Muscle of arm (tissue), 12 donors: ENCODE data around the gene DLX5. TPM values are rescaled to one million over a fixed set of nuclear protein-coding genes. Genes with fewer than 3 reads are reported as not detected.

Source experiments
- DNase-seq: peaks from one replicate; pipeline ENCODE4 v3.0.0-alpha.2; 2013
- polyA plus RNA-seq, 12 donors: library from polyadenylated mRNA; unstranded; fragments of 120-200 nt; gene quantifications; one replicate each; pipeline ENCODE4 v1.2.1, GENCODE V29; 2013; ENCODE audit not compliant: insufficient read length in 12 of 12

DLX5 gene
- polyA plus RNA-seq, 12 donors, result 0.18 to 17.3 (median 0.33) TPM; not detected in 4

- no peak for DNase-seq
Observed at GRCh38 chr7:96992192-96993005, 32.2 kb downstream of the DLX5 start.

DNA sequence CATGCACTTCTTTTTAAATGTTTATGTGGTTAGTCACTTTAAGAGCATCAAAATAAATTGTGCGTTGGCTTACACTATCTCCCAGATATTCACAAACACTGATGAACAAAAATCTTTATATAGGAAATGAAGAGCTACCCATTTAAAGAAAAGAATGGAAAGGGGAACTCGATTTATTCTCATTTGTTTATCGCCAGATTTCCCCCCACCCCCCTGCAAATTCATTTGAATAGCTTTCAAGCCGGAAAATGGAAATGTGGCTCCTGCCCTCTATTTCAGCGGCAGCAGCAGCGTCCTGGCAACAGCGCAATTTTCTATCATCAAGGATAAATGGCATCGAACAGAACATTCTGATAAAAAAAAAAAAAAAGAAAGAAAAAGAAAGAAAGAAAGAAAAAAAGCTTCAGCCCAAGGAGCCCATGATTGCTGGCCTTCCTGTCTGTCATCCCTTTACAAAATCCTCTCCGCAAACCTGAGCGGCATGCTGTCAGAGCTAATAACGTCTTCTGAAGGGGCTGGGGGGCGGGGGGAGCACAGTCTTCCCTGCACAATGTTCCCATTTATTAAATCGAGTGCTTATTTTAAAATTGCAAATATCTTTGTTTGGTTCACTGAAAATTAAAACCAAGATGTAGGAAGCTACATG lies 33.0 kb downstream of the DLX5 start:
- no peak for DNase-seq

GRCh38 chr7:96989859-96990317 lies 34.7 kb downstream of the DLX5 start:
- no peak for DNase-seq

GRCh38 chr7:96989241-96989858 lies 35.3 kb downstream of the DLX5 start:
- DNase-seq, result no peak

GRCh38 chr7:96987719-96988118 lies 36.9 kb downstream of the DLX5 start:
- no peak for DNase-seq

GRCh38 chr7:96986901-96987300 lies 37.7 kb downstream of the DLX5 start:
- DNase-seq, result no peak

GRCh38 chr7:96985992-96986391 lies 38.6 kb downstream of the DLX5 start:
- no peak for DNase-seq

GRCh38 chr7:96982586-96982985 lies 42.0 kb downstream of the DLX5 start:
- DNase-seq, result no peak

DNA sequence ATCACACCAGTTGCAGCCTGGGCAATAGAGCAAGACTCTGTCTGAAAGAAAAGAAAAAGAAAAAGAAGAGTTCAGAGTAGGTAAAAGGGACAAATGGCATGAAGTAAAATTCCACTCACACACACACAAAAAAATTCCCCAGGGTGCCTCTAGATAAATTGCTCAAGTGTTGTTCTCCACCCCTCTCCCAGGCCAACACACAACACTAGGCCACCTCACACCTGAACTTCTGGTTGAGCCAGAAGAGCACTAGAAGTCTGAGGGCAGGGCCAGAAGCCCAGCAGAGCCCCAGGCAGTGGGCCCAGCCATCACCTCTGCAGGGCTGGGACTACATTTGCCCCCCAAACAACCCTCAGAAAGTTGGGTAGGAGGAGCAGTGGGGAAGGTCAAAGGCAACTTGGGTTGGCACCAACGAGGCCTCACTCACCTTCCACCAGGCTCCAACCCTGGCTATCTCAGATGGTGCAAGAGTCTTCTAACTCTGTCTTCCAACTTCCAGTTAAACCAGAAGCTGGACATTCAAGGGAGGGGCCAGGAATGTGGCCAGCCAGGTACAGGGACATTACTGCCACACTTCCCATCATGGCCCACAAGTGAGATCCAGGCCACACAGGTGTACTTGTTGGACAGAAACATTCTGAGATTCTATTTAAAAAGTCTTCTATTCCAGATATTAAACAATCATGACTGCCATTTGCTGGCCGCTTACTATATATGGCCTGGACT lies 44.9 kb downstream of the DLX5 start:
- DNase-seq, result no peak

DNA sequence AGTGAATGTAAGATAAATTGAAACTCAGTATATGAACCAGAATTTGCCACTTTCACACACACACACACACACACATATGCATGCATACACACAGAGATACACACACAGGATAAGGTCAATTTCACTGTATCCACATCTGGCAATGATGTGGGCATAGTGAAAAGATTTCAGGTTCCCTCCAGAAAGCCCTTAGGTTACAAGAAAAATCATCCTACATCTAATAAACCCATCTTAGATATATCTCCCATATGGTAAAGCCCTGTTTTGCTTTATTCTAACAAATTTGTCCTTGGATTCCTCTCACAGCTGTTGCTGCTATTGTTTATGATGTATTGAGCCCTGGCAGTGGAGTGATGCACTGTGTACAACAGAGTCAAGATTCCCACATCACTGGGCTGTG lies 47.2 kb downstream of the DLX5 start:
- no peak for DNase-seq

- no peak for DNase-seq
Observed at GRCh38 chr7:96976106-96976505, 48.5 kb downstream of the DLX5 start.

- DNase-seq, result no peak
Observed at GRCh38 chr7:96973986-96974385, 50.6 kb downstream of the DLX5 start.

DNA sequence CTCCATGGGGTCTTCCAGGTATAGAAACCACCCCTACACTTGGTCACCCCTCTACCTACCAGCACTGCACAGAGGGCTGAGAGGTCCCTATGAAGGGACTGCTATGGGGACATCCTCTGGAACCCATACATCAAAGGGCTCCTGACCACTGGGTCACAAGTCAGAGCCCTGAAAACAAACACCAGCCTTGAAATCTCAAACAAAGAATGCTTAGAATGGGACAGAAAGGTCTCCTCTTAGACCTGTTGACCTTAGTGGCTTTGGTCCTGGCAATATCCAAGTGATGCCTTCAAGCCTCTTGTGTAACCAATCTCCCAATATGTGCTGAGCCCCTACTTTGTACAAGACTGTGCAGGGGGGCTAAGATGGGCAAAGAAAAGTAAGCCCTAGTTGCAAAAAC lies 53.9 kb downstream of the DLX5 start:
- no peak for DNase-seq

Other genes with a start within 250 kb of the DLX5 start
- gene DLX6, start 19.3 kb downstream of the DLX5 start, polyA plus RNA-seq, result under 1 TPM in 5 of 12 donors, not detected in 7; 0.07 to 0.54 (median 0.14) TPM
- 10 to 100 TPM in 11 of 12 donors, not detected in 1; 18.6 to 35.4 (median 22.6) TPM for gene SDHAF3, start 92.9 kb upstream of the DLX5 start, polyA plus RNA-seq